Prostate gland (tissue), 2 donors: ENCODE data around the gene NFIC. TPM values are rescaled to one million over a fixed set of nuclear protein-coding genes. Genes with fewer than 3 reads are reported as not detected.

Experiments used
- DNase-seq: peaks from one replicate; pipeline ENCODE4 v3.0.0-alpha.2; 2019; ENCODE audit warnings: low spot score
- H3K27ac ChIP-seq, 2 donors: fragments of 200-600 bp; sonication (generic); 2 replicates each; pipeline ENCODE4 v1.5.1; 2017 to 2019
- H3K27me3 ChIP-seq: fragments of 200-600 bp; sonication (generic); replicated peaks from 2 replicates; pipeline ENCODE4 v1.5.1; 2019; ENCODE audit not compliant: insufficient read depth
- H3K36me3 ChIP-seq, 2 donors: fragments of 200-600 bp; sonication (generic); 1 replicate in 1 of 2; 2 replicates in 1 of 2; pipeline versions ENCODE4 v1.5.1 to v1.8.1; 2017 to 2019
- H3K4me1 ChIP-seq: fragments of 200-600 bp; sonication (generic); replicated peaks from 2 replicates; pipeline ENCODE4 v1.5.1; 2019
- H3K4me3 ChIP-seq, 2 donors: fragments of 200-600 bp; sonication (generic); 2 replicates each; pipeline ENCODE4 v1.5.1; 2017 to 2019
- H3K9me3 ChIP-seq: fragments of 200-600 bp; sonication (generic); 2 replicates; pipeline ENCODE4 v1.5.1; 2017
- POLR2A ChIP-seq: fragments of 450-650 bp; IDR thresholded peaks from one replicate; pipeline ENCODE4 v1.6.1; 2016; ENCODE audit warnings: antibody characterized with exemption, mild to moderate bottlenecking
- POLR2AphosphoS5 ChIP-seq: sonication (generic); formaldehyde crosslinking; IDR thresholded peaks from one replicate; pipeline ENCODE4 v1.6.1; 2017; ENCODE audit warnings: antibody characterized with exemption
- WGBS: methylation state at CpG from one replicate; pipeline ENCODE4 v1.1.5; 2018; 5-methylcytosine and 5-hydroxymethylcytosine counted together
- intact Hi-C: fragments of 100-400 bp; cut with DNase I; formaldehyde crosslinking; loops from one replicate; pipeline ENCODE4 v1.14.2; 2022
- total RNA-seq, 2 donors: library from RNA; depleted of rRNA; stranded (reverse); fragments of >200 nt; gene quantifications; one replicate each; pipeline ENCODE4 v1.1.0, GENCODE V29; 2016
- TF ChIP-seq, protein P1 (sequence below), 4 experiments: fragments of 200-600 bp in 2 of 4; fragments of 450-650 bp in 2 of 4; sonication (generic) in 2 of 4; IDR thresholded peaks; 1 replicate in 3 of 4; 2 replicates in 1 of 4; pipeline ENCODE4 v1.5.1; 2016 to 2019; ENCODE audit warnings: antibody characterized with exemption in 4 of 4, mild to moderate bottlenecking in 2 of 4, moderate library complexity in 2 of 4

Gene NFIC
- total RNA-seq, 2 donors from 2014 or later, result 160 to 168 TPM

GRCh38 chr19:3478409-3479176, 112.2 kb downstream of the NFIC start:
- 40% methylated on average over 25 of the region's 27 CpGs for WGBS

DNA sequence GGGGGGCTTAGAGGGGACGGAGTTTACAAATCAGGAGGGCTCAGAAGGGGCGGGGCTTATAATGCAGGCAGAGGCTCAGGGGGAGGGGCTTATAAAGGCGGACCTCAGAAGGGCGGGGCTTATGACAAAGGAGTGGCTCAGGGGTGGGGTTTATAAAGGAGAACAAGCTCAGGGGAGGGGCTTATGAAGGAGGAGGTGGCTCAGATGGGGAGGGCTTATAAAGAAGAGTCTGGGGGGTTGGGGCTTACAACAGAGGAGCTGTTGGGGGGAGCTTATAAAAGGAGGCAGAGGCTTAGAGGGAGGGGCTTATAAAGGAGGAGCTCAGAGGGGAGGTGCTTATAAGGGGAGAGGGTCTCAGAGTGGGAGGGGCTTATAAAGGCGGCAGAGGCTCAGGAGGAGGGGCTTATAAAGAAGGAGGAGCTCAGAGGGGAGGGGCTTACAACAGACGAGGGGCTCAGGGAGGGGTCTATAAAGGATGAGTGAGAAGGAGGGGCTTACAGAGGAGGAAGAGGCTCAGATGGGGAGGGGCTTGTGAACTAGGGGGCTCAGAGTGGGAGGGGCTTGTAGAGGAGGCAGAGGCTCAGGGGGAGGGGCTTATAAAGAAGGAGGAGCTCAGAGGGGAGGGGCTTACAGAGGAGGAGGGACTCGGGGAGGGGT, 112.9 kb downstream of the NFIC start:
- intact Hi-C loops, result no loop called here
- DNase-seq, result no peak
- H3K27me3 ChIP-seq, result no peaks in the 10 kb centered on the region

More at GRCh38 chr19:3478409-3479176, 112.2 kb downstream of the NFIC start:
- no peak for TF ChIP-seq POLR2AphosphoS5
- no peak for TF ChIP-seq POLR2A
- TF ChIP-seq, protein P1, sequence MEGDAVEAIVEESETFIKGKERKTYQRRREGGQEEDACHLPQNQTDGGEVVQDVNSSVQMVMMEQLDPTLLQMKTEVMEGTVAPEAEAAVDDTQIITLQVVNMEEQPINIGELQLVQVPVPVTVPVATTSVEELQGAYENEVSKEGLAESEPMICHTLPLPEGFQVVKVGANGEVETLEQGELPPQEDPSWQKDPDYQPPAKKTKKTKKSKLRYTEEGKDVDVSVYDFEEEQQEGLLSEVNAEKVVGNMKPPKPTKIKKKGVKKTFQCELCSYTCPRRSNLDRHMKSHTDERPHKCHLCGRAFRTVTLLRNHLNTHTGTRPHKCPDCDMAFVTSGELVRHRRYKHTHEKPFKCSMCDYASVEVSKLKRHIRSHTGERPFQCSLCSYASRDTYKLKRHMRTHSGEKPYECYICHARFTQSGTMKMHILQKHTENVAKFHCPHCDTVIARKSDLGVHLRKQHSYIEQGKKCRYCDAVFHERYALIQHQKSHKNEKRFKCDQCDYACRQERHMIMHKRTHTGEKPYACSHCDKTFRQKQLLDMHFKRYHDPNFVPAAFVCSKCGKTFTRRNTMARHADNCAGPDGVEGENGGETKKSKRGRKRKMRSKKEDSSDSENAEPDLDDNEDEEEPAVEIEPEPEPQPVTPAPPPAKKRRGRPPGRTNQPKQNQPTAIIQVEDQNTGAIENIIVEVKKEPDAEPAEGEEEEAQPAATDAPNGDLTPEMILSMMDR (IDR thresholded peaks at IDR 0.05), result no peak
- Histone ChIP-seq H3K9me3 (no peaks in the 10 kb centered on the region), H3K27ac (no peak overlapping the region), H3K27me3 (no peaks in the 10 kb centered on the region), H3K4me3 (no peak overlapping the region), H3K4me1 (no peaks in the 10 kb centered on the region), H3K36me3 (no peaks in the 10 kb centered on the region)
- DNase-seq, result no peak
- intact Hi-C loops, result no loop called here

GRCh38 chr19:3479834-3480215, 113.4 kb downstream of the NFIC start:
- intact Hi-C loops, result no loop called here
- Histone ChIP-seq H3K4me3 (no peak overlapping the region), H3K4me1 (no peaks in the 10 kb centered on the region), H3K27ac (no peak overlapping the region), H3K36me3 (no peaks in the 10 kb centered on the region), H3K27me3 (no peaks in the 10 kb centered on the region), H3K9me3 (no peaks in the 10 kb centered on the region)
- WGBS, result 36% methylated on average over 9 of the region's 9 CpGs
- TF ChIP-seq POLR2AphosphoS5, result no peak
- TF ChIP-seq, protein P1 (IDR thresholded peaks at IDR 0.05), result no peak
- TF ChIP-seq POLR2A, result no peak
- no peak for DNase-seq

More for the DNA sequence above, 112.9 kb downstream of the NFIC start:
- H3K4me3 ChIP-seq, result no peak overlapping the region
- H3K9me3 ChIP-seq, result no peaks in the 10 kb centered on the region
- WGBS, result 52% methylated on average over 7 of the region's 7 CpGs
- H3K27ac ChIP-seq, result no peak overlapping the region
- H3K4me1 ChIP-seq, result no peaks in the 10 kb centered on the region
- TF ChIP-seq POLR2AphosphoS5, result no peak
- TF ChIP-seq POLR2A, result no peak
- TF ChIP-seq, protein P1 (IDR thresholded peaks at IDR 0.05), result no peak
- H3K36me3 ChIP-seq, result no peaks in the 10 kb centered on the region

DNA sequence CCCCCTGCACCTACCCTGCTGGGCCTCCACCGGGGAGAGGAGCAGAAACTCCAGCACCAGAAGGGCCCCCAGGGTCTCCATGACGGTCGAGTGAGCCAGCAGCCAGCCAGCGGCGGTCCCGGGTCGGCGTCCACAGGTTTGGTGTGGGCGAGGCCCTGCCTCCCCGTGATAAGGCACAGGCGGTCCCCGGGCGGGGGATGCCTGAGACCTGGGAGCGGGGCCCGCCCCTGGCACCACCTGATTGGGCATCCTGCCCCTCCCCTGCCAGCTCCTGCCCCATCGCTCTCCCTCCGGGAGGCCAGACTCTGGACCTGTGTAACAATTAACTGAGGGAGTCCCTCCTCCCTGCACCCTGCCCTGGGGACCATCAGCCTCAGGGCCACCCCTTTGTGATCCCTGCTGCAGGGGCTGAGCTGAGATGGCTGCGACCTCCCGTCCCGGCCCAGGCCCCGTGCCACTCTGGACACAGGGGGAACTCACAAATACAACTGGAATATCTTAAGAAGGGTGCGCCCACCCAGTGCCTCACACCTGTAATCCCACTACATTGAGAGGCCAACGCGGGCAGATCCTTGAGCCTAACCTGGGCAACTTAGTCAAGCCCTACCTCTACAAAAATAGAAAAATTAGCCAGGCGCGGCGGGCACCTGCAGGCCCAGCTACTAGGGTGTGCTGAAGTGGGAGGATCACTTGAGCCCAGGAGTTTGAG, 114.2 kb downstream of the NFIC start, which contains the start of gene SMIM24:
Gene SMIM24, minus strand, starts transcription at position 143 of the 709 bp plus-strand sequence. Its CDS starts 62 bp downstream, at position 81.
- no peaks in the 10 kb centered on the region for H3K9me3 ChIP-seq
- intact Hi-C loops, result no loop called here
- no peaks in the 10 kb centered on the region for H3K36me3 ChIP-seq
- 45% methylated on average over 26 of the region's 27 CpGs for WGBS
- H3K4me3 ChIP-seq, result no peak within 1 kb of the TSS
- H3K4me1 ChIP-seq, result no peaks in the 10 kb centered on the region
- TF ChIP-seq, protein P1 (IDR thresholded peaks at IDR 0.05), result no peak
- TF ChIP-seq POLR2A (no peak), POLR2AphosphoS5 (no peak)
- H3K27ac ChIP-seq, result no peak within 1 kb of the TSS
- no peaks in the 10 kb centered on the region for H3K27me3 ChIP-seq
- no peak for DNase-seq
